K562 (cell line): ENCODE measurements around the gene RPS10. TPM values are rescaled to one million over a fixed set of nuclear protein-coding genes. Genes with fewer than 3 reads are reported as not detected.
A peak's percentile ranks its signal among the peaks of the same experiment; 100 is the strongest.

Source experiments
- HDAC2 ChIP-seq: fragments of 450-650 bp; IDR thresholded peaks from 2 replicates; pipeline ENCODE4 v1.6.1; 2016; ENCODE audit warnings: mild to moderate bottlenecking
- JUNB ChIP-seq: fragments of 450-650 bp; formaldehyde crosslinking; conservative IDR thresholded peaks from 2 replicates; pipeline ENCODE4 v1.4.0; 2020; ENCODE audit warnings: mild to moderate bottlenecking
- PHF8 ChIP-seq: fragments of 200-600 bp; sonication (generic); IDR thresholded peaks from 2 replicates; pipeline ENCODE4 v1.6.1; 2012; ENCODE audit warnings: mixed run types, mild to moderate bottlenecking, inconsistent platforms, low read length, moderate library complexity, borderline replicate concordance
- RAD21 ChIP-seq, 2 experiments: fragments of 250-450 bp in 1 of 2; fragments of 450-650 bp in 1 of 2; sonication (Bioruptor Pico) in 1 of 2; formaldehyde crosslinking in 1 of 2; IDR thresholded peaks in 1 of 2; conservative IDR thresholded peaks in 1 of 2; 2 replicates each; pipeline versions ENCODE4 v1.4.0 to v1.8.0; 2020 to 2022; ENCODE audit warnings: mild to moderate bottlenecking in 2 of 2, moderate library complexity in 1 of 2
- SMARCA4 ChIP-seq: fragments of 450-650 bp; IDR thresholded peaks from 2 replicates; pipeline ENCODE4 v1.6.1; 2016
- ZNF41 ChIP-seq: fragments of 250-450 bp; sonication (Bioruptor Pico); conservative IDR thresholded peaks from 2 replicates; pipeline ENCODE4 v1.4.0; 2020; ENCODE audit warnings: mild to moderate bottlenecking
- ZNF77 ChIP-seq: fragments of 250-450 bp; sonication (Bioruptor Pico); IDR thresholded peaks from 2 replicates; pipeline ENCODE4 v1.5.0; 2020
- polyA plus RNA-seq, 8 experiments: library from polyadenylated mRNA; depleted of rRNA in 4 of 8; stranded (reverse) in 5 of 8; unstranded in 3 of 8; fragments of >200 nt; fragmentation: Nextera tagmentation in 2 of 8; fragmentation: Illumina TruSeq in 1 of 8; extraction: Ambion mirVana in 2 of 8; extraction: Trizol in 1 of 8; gene quantifications; 2 replicates each; pipeline versions ENCODE4 v1.2.1 to v1.2.3, GENCODE V29; 2011 to 2014; ENCODE audit warnings: inconsistent platforms in 1 of 8, missing spikeins in 1 of 8
- total RNA-seq, 7 experiments: library from RNA; depleted of rRNA in 6 of 7; stranded (reverse); fragments of >200 nt in 6 of 7; fragmentation: Illumina TruSeq in 2 of 7; extraction: Trizol in 2 of 7; gene quantifications; 2 replicates each; pipeline versions ENCODE4 v1.2.1 to v1.2.3, GENCODE V29; 2011 to 2021; ENCODE audit warnings: low replicate concordance in 1 of 7
- TF ChIP-seq, protein P1 (sequence below): sonication (generic); formaldehyde crosslinking; IDR thresholded peaks from 2 replicates; pipeline ENCODE4 v1.8.0; 2023; ENCODE audit warnings: missing genetic modification reagents, mild to moderate bottlenecking, borderline replicate concordance
- TF ChIP-seq, protein P2 (sequence below), 3 experiments: fragments of 200-800 bp in 1 of 3; fragments of 250-450 bp in 1 of 3; fragments of 450-650 bp in 1 of 3; sonication (Bioruptor Pico) in 1 of 3; sonication (Bioruptor generic) in 1 of 3; formaldehyde crosslinking in 1 of 3; IDR thresholded peaks; 2 replicates each; pipeline versions ENCODE4 v1.6.1 to v1.8.0; 2016 to 2022; ENCODE audit warnings: mild to moderate bottlenecking in 2 of 3, missing genetic modification characterization in 2 of 3, missing compliant biosample characterization in 1 of 3, moderate library complexity in 1 of 3
- TF ChIP-seq, protein P3 (sequence below): sonication (generic); formaldehyde crosslinking; IDR thresholded peaks from 2 replicates; pipeline ENCODE4 v1.5.0; 2020; ENCODE audit warnings: missing genetic modification reagents
- TF ChIP-seq, protein P4 (sequence below): fragments of 450-650 bp; IDR thresholded peaks from 2 replicates; pipeline ENCODE4 v1.6.1; 2018; ENCODE audit not compliant: partially characterized antibody

Gene RPS10
- total and polyA plus RNA-seq, 9 of the 15 experiments (the other 6 are each of a cell fraction or from before 2014, with no cell fraction given) = 2,680 to 5,251 (median 3,876) TPM

DNA sequence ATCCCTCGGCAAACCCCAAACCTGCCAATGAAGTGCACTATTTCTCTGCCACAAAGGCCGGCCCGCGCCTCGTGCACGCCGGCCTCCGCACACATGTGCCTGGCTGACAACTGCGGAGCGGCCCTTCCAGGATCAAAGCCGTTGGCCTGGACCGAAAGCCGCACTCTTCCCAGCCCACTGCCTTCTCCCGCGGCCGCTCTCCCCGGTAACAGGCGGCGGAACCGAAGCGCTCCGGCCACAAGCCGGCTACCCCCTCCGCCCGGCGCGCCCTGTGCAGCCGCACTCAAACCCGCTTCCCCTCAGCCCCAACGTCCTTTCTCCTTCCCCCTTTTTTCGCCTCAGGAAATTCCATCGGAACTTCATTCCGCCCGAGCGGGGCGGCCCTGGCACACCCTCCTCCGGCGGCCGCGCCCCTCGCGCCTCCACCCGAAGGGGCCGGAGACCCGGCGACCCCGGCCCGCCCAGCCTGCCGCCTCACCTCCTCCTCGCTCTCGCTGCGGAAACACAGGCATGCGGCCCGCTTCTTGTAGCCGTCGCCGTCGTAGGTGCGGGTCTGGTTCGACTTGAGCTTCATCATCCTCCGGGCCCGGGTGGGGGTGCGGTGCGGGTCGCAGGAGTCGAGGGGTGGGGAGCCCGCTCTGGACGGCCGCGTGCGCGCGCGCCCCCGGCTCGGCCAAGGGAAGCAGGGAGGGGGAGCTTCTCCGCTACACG is 33.9 kb downstream of the RPS10 start (continued):
- TF ChIP-seq, protein P1, sequence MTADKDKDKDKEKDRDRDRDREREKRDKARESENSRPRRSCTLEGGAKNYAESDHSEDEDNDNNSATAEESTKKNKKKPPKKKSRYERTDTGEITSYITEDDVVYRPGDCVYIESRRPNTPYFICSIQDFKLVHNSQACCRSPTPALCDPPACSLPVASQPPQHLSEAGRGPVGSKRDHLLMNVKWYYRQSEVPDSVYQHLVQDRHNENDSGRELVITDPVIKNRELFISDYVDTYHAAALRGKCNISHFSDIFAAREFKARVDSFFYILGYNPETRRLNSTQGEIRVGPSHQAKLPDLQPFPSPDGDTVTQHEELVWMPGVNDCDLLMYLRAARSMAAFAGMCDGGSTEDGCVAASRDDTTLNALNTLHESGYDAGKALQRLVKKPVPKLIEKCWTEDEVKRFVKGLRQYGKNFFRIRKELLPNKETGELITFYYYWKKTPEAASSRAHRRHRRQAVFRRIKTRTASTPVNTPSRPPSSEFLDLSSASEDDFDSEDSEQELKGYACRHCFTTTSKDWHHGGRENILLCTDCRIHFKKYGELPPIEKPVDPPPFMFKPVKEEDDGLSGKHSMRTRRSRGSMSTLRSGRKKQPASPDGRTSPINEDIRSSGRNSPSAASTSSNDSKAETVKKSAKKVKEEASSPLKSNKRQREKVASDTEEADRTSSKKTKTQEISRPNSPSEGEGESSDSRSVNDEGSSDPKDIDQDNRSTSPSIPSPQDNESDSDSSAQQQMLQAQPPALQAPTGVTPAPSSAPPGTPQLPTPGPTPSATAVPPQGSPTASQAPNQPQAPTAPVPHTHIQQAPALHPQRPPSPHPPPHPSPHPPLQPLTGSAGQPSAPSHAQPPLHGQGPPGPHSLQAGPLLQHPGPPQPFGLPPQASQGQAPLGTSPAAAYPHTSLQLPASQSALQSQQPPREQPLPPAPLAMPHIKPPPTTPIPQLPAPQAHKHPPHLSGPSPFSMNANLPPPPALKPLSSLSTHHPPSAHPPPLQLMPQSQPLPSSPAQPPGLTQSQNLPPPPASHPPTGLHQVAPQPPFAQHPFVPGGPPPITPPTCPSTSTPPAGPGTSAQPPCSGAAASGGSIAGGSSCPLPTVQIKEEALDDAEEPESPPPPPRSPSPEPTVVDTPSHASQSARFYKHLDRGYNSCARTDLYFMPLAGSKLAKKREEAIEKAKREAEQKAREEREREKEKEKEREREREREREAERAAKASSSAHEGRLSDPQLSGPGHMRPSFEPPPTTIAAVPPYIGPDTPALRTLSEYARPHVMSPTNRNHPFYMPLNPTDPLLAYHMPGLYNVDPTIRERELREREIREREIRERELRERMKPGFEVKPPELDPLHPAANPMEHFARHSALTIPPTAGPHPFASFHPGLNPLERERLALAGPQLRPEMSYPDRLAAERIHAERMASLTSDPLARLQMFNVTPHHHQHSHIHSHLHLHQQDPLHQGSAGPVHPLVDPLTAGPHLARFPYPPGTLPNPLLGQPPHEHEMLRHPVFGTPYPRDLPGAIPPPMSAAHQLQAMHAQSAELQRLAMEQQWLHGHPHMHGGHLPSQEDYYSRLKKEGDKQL (CRISPR knock-in tag) = no peak
- TF ChIP-seq ZNF41 (no peak), ZNF77 (CRISPR knock-in tag) (0 out of 2 replicates have a peak, but pooled peaks have one; percentile 10), PHF8 (no peak), JUNB (CRISPR knock-in tag) (no peak), SMARCA4 (0 out of 2 replicates have a peak, but pooled peaks have one; percentile 33), HDAC2 (peak; percentile 40; the same call in 1 of the 2 replicates), RAD21 (CRISPR knock-in tag; conservative IDR thresholded peaks at IDR 0.05 in 1 of 2, IDR thresholded peaks at IDR 0.05 in 1 of 2) (no peak)
- TF ChIP-seq, protein P2, sequence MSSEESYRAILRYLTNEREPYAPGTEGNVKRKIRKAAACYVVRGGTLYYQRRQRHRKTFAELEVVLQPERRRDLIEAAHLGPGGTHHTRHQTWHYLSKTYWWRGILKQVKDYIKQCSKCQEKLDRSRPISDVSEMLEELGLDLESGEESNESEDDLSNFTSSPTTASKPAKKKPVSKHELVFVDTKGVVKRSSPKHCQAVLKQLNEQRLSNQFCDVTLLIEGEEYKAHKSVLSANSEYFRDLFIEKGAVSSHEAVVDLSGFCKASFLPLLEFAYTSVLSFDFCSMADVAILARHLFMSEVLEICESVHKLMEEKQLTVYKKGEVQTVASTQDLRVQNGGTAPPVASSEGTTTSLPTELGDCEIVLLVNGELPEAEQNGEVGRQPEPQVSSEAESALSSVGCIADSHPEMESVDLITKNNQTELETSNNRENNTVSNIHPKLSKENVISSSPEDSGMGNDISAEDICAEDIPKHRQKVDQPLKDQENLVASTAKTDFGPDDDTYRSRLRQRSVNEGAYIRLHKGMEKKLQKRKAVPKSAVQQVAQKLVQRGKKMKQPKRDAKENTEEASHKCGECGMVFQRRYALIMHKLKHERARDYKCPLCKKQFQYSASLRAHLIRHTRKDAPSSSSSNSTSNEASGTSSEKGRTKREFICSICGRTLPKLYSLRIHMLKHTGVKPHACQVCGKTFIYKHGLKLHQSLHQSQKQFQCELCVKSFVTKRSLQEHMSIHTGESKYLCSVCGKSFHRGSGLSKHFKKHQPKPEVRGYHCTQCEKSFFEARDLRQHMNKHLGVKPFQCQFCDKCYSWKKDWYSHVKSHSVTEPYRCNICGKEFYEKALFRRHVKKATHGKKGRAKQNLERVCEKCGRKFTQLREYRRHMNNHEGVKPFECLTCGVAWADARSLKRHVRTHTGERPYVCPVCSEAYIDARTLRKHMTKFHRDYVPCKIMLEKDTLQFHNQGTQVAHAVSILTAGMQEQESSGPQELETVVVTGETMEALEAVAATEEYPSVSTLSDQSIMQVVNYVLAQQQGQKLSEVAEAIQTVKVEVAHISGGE (CRISPR knock-in tag; IDR thresholded peaks at IDR 0.05) = peak in 1 of 3 experiments; percentile 72; a peak in 2 of 6 replicates
- TF ChIP-seq, protein P3, sequence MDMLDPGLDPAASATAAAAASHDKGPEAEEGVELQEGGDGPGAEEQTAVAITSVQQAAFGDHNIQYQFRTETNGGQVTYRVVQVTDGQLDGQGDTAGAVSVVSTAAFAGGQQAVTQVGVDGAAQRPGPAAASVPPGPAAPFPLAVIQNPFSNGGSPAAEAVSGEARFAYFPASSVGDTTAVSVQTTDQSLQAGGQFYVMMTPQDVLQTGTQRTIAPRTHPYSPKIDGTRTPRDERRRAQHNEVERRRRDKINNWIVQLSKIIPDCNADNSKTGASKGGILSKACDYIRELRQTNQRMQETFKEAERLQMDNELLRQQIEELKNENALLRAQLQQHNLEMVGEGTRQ = no peak
- TF ChIP-seq, protein P4, sequence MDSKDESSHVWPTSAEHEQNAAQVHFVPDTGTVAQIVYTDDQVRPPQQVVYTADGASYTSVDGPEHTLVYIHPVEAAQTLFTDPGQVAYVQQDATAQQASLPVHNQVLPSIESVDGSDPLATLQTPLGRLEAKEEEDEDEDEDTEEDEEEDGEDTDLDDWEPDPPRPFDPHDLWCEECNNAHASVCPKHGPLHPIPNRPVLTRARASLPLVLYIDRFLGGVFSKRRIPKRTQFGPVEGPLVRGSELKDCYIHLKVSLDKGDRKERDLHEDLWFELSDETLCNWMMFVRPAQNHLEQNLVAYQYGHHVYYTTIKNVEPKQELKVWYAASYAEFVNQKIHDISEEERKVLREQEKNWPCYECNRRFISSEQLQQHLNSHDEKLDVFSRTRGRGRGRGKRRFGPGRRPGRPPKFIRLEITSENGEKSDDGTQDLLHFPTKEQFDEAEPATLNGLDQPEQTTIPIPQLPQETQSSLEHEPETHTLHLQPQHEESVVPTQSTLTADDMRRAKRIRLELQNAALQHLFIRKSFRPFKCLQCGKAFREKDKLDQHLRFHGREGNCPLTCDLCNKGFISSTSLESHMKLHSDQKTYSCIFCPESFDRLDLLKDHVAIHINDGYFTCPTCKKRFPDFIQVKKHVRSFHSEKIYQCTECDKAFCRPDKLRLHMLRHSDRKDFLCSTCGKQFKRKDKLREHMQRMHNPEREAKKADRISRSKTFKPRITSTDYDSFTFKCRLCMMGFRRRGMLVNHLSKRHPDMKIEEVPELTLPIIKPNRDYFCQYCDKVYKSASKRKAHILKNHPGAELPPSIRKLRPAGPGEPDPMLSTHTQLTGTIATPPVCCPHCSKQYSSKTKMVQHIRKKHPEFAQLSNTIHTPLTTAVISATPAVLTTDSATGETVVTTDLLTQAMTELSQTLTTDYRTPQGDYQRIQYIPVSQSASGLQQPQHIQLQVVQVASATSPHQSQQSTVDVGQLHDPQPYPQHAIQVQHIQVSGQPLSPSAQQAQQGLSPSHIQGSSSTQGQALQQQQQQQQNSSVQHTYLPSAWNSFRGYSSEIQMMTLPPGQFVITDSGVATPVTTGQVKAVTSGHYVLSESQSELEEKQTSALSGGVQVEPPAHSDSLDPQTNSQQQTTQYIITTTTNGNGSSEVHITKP = no peak
